Endothelial cell of umbilical vein (primary cell): ENCODE results near the gene MOB1A.

Experiments used
- CTCF ChIP-seq, 2 donors: IDR thresholded peaks; 1 replicate in 1 of 2; 2 replicates in 1 of 2; pipeline ENCODE4 v1.5.1; 2011; ENCODE audit warnings: low read length in 2 of 2, mild to moderate bottlenecking in 2 of 2, moderate library complexity in 2 of 2, control low read depth in 1 of 2, inconsistent platforms in 1 of 2, low read depth in 1 of 2; ENCODE audit not compliant: insufficient read depth in 1 of 2; ENCODE audit errors: extremely low read depth in 1 of 2
- EZH2 ChIP-seq: IDR thresholded peaks from 2 replicates; pipeline ENCODE4 v1.6.1; 2012; ENCODE audit warnings: borderline replicate concordance, low read depth, mild to moderate bottlenecking, moderate library complexity, low read length, inconsistent platforms; ENCODE audit not compliant: severe bottlenecking
- FOS ChIP-seq: IDR thresholded peaks from 2 replicates; pipeline ENCODE4 v1.6.1; 2011; ENCODE audit warnings: mild to moderate bottlenecking, low read length, moderate library complexity, borderline replicate concordance; ENCODE audit not compliant: insufficient read depth
- MAX ChIP-seq: IDR thresholded peaks from 2 replicates; pipeline ENCODE4 v1.6.1; 2011; ENCODE audit not compliant: insufficient read depth, insufficient read length
- MYC ChIP-seq: IDR thresholded peaks from one replicate; pipeline ENCODE4 v1.6.1; 2011; ENCODE audit warnings: mild to moderate bottlenecking, low read depth, low read length
- POLR2A ChIP-seq: IDR thresholded peaks from 2 replicates; pipeline ENCODE4 v1.6.1; 2012; ENCODE audit warnings: low read depth, mild to moderate bottlenecking, control low read depth, low read length
- POLR2AphosphoS5 ChIP-seq: IDR thresholded peaks from 2 replicates; pipeline ENCODE4 v1.6.1; 2012; ENCODE audit warnings: low read depth, mild to moderate bottlenecking, control low read depth, low read length, moderate library complexity; ENCODE audit not compliant: insufficient read depth

GRCh38 chr2:74174909-74175308 lies 3.8 kb downstream of the MOB1A start:
- TF ChIP-seq CTCF (IDR thresholded peaks at IDR 0.05; ENCODE audit: extremely low read depth in 1 of 2, insufficient read depth in 1 of 2, low read depth in 1 of 2, low read length in 2 of 2) (no peak), POLR2AphosphoS5 (no peak), MAX (no peak), POLR2A (no peak), EZH2 (no peak), MYC (no peak), FOS (no peak)
